AG04450 (cell line): ENCODE results near the gene ROPN1L. TPM values are rescaled to one million over a fixed set of nuclear protein-coding genes. Genes with fewer than 3 reads are reported as not detected.

ENCODE experiments used
- CTCF ChIA-PET: fragments of 300-600, 350-600 bp; formaldehyde crosslinking; extraction: SDS; loops from one replicate; lab custom pipeline; 2022; ENCODE audit warnings: antibody characterized with exemption, inconsistent platforms; lab: Charles Lee
- POLR2A ChIA-PET: fragments of 350-600 bp; formaldehyde crosslinking; extraction: SDS; loops from one replicate; lab custom pipeline; 2021; ENCODE audit warnings: antibody characterized with exemption, inconsistent platforms; lab: Yijun Ruan, JAX
- DNase-seq: peaks from one replicate; pipeline ENCODE4 v3.0.0-alpha.2; 2011; ENCODE audit warnings: low read depth, low spot score
- H3K27ac ChIP-seq: one replicate; pipeline ENCODE4 v1.5.1; 2012; ENCODE audit warnings: low read depth, low read length, control low read depth
- H3K27me3 ChIP-seq: one replicate; pipeline ENCODE4 v1.6.0; 2012; ENCODE audit warnings: low read length; ENCODE audit not compliant: control insufficient read depth, insufficient read depth
- H3K4me3 ChIP-seq: 2 replicates; pipeline ENCODE4 v1.5.1; 2011; ENCODE audit warnings: mild to moderate bottlenecking, low read depth, low read length, control low read depth
- H3K9me3 ChIP-seq: 2 replicates; pipeline ENCODE4 v1.5.1; 2012; ENCODE audit warnings: low read length; ENCODE audit not compliant: control insufficient read depth, insufficient read depth
- CTCF ChIP-seq: IDR thresholded peaks from 2 replicates; pipeline ENCODE4 v1.5.1; 2011; ENCODE audit warnings: low read depth, low read length, control low read depth, inconsistent platforms
- polyA plus RNA-seq: library from polyadenylated mRNA; depleted of rRNA; stranded (reverse); fragments of >200 nt; gene quantifications from 2 replicates; pipeline ENCODE4 v1.2.3, GENCODE V29; 2011

The ROPN1L gene
- polyA plus RNA-seq, 1 experiment = 0.24 TPM

- Histone ChIP-seq H3K4me3 (no peak overlapping the region), H3K27ac (no peak overlapping the region), H3K9me3 (no peaks in the 10 kb centered on the region), H3K27me3 (no peaks in the 10 kb centered on the region)
- no peak for DNase-seq
- peak; percentile 29 for TF ChIP-seq CTCF
- ChIA-PET CTCF (interaction anchor here (0.5 to 8.0 kb wide), 5 partner anchors 67 to 572 kb away, joined by 3 to 162 read pairs (median 5); no protein-coding TSS in a partner anchor), POLR2A (no interaction called here)
Observed at GRCh38 chr5:10457682-10458574, 16.2 kb downstream of the ROPN1L start.

- Histone ChIP-seq H3K9me3 (no peaks in the 10 kb centered on the region), H3K27ac (no peak overlapping the region), H3K4me3 (no peak overlapping the region), H3K27me3 (peaks cover 3% of the 10 kb centered on the region)
- POLR2A ChIA-PET = no interaction called here
- TF ChIP-seq CTCF = no peak
- CTCF ChIA-PET = interaction anchor here (1.2 kb wide), 1 partner anchor 168 kb away, joined by 3 read pairs; no protein-coding TSS in a partner anchor
- DNase-seq = no peak
Observed at GRCh38 chr5:10459080-10460055, 17.7 kb downstream of the ROPN1L start.

GRCh38 chr5:10460252-10460906 is 18.7 kb downstream of the ROPN1L start:
- peaks cover 3% of the 10 kb centered on the region for H3K27me3 ChIP-seq
- no peak for DNase-seq
- no peak for TF ChIP-seq CTCF
- H3K9me3 ChIP-seq = no peaks in the 10 kb centered on the region
- no peak overlapping the region for H3K27ac ChIP-seq
- no peak overlapping the region for H3K4me3 ChIP-seq
- ChIA-PET CTCF (interaction anchor here (1.2 kb wide), 1 partner anchor 167 kb away, joined by 3 read pairs; no protein-coding TSS in a partner anchor), POLR2A (no interaction called here)

GRCh38 chr5:10461041-10461440 is 19.4 kb downstream of the ROPN1L start:
- Histone ChIP-seq H3K27me3 (peaks cover 3% of the 10 kb centered on the region), H3K4me3 (no peak overlapping the region), H3K27ac (no peak overlapping the region), H3K9me3 (no peaks in the 10 kb centered on the region)
- ChIA-PET CTCF (interaction anchor here (1.2 to 1.4 kb wide), 2 partner anchors 8 to 166 kb away, joined by 5 read pairs; no protein-coding TSS in a partner anchor), POLR2A (no interaction called here)
- DNase-seq = no peak
- no peak for TF ChIP-seq CTCF
